Inferior parietal cortex (tissue), 1 donor: ENCODE measurements around the gene STK35.

Experiments
- DNase-seq: peaks from one replicate; pipeline ENCODE4 v3.0.0-alpha.2; 2016; ENCODE audit errors: extremely low spot score

Gene STK35

DNA sequence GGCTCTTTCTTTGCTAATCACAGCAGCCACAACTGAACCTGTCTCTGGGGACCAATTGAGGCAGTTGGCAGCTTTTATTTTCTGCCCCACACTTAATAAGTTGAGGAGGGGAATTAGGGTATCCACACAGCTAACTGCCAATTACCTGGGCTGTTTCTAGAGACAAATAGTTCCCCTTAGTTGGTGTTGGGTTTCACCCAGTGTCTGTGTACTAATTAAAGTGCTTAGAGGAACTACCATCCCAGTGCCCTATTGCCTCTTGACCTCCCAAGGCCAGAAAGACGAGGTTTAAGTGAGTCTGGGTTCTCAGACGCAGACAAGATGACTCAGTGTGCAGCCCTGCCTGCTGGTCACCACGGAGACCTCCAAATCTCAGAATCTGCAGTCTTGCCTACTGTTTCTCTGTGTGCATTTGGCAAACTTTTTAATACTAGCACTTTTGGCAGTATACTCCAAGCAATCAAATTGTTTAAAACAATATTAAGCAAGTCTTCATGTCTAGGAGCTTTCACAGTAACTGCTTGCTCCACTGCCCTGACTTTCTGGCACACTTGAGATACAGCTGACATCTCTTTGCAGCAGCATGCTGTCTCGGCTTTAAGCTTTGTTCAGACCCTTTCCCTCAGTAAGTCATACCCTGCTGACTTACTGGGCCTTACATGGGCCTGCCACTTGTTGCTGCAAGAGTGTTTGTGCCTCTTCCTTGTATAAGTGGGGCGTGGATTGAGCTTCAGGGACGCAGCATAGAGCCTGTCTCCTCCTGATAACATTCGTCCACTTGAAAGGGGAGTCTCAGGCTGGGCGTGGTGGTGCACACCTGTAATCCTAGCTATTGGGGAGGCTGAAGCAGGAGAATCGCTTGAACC is 31.9 kb downstream of the STK35 start:
- DNase-seq, result no peak

DNA sequence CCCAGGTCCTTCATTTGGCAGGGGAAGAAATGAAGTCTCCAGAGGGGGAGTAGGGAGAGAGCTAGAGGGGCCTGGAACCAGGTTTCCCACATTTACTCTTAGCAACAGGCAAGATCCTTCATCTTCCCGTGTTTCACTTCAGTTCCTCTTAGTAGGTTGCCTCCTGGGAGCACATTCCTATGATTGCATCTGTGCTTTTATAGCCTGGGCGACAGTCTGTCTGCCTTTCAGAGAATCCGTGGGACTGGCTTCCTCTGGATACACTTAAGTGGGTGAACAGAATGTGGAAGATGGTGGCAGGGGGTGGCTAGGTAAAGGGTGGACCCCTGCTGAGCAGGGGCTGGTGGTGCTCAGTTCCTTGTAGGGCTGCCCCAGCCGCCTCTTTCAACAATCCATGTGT is 33.4 kb downstream of the STK35 start:
- DNase-seq, result no peak

DNA sequence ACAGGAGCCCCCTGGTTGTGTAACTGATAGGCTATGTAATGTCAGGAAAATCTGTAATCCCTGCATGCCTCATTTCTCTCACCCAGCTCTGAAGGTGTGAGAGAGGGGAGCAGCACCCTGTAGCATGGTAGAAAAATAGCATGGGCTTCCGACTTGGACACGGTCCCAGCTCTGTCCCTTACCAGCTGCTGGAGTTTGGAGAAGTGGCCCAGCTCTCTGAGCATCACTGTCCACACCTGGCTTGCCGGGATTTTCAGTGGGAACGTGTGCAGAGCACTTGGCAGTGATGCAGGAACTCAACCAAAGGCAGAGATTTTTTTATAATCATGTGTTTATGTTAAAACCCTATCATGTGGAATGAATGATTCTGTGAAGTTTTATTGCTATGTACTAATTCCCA is 34.6 kb downstream of the STK35 start:
- DNase-seq, result peak; percentile 59

DNA sequence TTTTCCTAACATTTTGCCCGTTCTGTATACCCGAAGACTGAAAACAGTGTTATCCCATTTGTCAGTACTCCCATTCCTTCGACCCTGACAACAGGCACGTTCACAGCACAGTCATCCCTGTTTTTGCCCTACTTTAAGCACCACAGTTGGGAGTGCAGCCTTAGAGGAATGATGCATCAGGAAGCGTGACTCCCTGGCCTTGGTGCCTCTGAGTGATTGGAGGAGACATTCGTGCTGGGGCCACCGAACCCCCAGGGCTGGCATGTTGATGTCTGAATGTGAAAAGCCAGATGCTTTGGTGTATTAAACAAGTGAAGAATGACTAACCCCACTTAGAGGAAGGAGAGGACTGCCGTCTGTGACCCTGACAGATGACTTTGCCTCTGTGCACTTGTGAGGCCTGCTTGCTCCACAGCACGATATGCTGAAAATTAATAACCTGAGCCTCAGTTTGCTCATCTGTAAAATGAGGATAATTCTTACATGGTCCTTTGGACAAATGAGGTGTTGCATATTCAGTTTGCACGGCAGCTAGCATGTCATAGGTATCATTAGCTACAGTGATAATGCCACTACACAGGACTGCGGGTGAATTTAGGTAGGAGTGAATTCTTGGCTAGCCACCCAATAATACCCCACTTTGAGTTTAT is 36.0 kb downstream of the STK35 start:
- no peak for DNase-seq

DNA sequence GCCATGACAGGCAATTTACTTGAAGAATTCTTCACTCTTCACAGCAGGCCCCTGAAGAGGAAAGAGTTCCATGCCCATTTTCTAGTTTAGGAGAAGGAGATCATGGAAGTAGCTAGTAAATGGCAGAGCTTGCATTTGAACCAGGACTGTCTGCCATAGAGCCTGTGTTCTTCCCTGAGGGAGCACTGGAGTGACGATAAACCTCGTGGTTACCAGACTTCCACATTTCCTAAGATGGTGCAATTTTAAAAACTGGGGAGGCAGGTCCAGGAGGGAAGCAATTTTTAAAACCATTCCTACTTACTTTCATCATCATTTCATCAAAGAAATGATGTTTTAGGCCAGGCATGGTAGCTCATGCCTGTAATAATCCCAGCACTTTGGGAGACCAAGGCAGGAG is 36.8 kb downstream of the STK35 start:
- no peak for DNase-seq

DNA sequence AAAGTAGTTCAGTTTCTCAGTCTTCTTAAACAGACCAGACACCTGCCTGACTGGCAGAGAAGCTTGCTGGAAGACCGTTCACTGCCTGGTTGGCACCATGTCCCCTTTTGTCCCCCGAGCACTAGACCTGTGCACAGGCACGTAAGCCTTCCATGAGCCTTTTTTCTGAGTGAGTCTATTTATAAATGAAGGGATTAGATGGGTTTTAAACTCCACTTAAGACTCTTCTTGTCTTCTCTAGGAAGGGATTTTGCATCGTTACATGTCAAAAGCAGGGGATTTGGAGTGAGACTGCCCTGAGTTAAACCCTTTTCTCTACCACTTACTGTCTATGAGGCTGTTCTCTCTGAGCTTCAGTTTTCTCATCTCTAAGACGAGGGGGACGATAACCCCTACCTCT is 37.6 kb downstream of the STK35 start:
- DNase-seq, result no peak

DNA sequence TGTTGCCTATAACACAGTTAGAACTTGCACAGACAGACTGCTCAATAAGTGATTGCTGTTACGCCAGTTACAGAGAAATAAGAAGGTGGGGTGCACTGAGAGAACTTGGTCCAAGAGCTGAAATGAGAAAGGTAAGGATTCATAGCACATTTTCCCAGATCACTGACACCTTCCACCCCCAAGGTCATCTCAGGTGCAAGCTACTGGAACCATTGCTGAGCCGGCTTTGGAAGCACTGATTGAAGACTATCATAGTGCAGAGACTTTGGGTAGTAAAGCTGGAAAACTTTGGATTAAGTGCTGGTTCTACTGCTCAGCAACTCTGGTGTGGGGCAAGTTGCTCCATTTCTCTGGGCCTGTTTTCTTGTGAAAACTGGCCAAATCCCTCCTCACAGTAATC is 38.1 kb downstream of the STK35 start:
- no peak for DNase-seq

DNA sequence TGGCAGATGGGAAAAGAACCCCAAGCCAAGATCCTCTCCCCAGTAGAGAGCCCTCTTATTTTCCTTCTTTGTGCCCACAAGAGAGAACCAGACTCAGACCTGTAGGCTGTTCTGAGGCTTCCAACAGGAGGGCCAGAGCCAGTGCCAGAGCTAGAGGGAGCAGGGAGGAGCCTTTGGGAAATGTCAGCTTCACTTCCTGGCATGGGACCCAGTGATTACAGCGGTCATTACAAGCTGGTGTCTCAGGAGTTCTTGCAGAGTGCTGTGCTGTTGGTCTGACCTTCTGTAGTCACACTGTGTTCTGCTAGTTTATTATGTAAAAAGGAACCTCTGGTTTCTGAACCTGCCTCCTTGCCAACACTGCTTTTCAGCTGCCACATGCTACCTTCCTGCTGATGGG is 38.9 kb downstream of the STK35 start:
- no peak for DNase-seq

DNA sequence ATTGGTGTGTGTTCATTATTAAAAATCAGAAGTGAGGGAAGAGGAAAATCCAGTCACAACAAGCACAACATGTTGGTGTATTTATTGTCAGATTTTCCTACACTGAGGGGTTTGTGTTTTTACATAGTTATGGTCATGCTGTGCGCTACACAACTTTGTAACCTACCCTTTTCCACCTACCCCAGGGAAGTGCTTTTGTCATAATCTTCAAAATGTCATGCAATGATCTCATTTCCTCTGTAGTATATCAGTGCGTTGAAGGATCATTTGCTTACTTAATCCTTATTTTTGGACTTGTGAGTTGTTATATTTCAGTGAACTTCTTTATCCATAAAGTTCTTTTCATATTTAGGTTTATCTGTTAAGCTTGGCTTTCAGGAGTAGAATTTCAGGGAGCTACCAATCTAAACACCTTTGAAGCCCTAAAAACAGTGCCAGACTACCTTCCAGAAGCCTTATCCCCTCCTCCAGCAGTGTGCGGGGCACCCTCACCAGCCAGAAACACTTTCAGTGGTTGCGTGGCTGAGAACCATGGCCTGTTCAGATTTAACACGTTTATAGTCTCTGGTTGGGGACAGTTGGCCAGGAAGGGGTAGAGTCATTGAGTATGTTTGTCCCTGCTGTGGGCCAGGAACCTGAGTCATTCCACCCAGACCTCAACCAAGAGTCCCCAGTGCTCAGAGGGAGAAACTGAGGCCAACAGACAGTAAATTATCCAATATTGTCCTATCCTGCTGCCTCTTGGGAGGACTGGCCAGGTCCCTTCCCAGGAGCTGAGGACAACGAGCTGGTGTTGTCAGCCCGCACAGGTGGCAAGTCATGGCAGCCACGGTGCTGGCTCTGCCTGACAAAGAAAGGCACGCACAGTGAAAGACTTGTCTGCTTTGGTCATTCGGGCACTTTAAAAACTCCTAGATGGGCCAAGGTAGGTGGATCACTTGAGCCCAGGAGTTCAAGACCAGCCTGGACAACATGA is 40.3 kb downstream of the STK35 start:
- no peak for DNase-seq

DNA sequence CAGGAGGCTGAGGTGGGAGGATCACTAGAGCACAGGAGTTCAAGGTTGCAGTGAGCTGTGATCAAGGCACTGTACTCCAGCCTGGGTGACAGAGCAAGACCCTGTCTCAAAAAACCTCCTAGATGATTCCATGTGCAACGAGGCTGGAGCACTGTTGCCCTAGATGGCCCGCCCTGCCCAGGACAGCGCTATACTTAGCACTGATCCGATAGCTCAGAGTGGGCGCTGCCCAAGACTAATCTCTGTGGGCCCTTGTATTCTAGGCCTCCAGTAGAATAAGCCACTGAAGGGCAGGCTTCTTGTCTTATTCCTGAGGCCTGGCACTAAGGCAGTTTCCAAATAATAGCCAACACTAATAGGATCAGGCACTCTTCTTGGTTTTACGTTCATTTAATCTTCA is 41.0 kb downstream of the STK35 start:
- no peak for DNase-seq

DNA sequence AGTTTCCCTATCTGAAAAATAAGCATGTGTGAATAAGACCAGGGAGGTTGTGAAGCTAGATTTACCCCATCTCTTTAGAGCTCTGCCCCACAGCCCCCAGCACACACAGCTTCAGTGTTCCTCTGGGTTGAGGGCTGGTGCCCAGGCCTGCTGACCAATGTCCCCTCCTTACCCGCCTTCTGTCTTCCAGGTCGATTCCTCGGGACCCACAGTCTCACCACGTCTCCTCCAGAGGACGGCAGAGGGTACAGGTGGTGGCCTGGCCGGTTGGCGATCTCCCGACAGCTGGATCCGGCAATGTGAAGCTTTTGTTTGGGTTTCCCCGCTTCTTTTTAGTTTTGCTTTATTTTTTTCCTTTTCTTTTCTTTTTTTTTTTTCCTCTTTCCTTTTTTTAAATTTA is 42.0 kb downstream of the STK35 start:
- DNase-seq, result no peak

DNA sequence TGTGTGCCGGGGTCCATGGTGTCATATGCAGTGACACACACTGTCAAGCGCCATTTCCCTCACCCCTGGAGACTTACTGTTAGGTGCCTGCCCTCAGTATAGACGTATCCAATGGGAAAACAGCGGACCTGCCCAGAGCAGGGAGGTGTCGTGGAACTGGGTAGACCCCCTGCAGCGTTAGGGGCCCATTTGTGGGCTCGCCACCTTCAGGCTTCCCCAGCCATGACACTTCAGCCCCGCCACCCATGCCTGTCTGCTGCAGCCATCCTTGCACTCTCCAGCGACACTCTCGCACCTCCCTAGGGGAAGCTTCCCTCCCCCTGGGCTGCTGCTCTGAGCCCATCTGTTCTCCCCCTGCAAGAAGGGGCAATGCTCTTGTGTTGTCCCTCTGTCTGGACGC is 43.2 kb downstream of the STK35 start:
- DNase-seq, result no peak

DNA sequence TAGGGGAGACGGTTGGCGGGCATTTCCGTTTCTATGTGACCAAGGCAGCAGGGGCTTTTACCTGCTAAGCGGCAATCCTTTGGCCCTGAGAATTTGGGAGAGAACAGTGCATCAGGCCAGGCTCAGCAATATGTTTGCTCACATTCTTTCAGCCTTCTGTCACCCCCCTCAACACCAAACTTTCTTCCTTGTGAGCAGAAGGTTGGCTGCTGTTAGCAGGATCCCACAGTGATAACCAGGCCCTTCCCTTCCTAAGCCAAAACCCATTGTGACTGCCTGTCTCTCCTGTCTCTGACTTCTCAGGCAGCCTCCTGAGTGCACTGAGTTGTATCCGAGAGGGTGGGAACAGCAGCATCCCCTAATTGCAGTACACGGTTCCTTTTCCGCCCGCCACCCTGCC is 43.7 kb downstream of the STK35 start:
- no peak for DNase-seq

DNA sequence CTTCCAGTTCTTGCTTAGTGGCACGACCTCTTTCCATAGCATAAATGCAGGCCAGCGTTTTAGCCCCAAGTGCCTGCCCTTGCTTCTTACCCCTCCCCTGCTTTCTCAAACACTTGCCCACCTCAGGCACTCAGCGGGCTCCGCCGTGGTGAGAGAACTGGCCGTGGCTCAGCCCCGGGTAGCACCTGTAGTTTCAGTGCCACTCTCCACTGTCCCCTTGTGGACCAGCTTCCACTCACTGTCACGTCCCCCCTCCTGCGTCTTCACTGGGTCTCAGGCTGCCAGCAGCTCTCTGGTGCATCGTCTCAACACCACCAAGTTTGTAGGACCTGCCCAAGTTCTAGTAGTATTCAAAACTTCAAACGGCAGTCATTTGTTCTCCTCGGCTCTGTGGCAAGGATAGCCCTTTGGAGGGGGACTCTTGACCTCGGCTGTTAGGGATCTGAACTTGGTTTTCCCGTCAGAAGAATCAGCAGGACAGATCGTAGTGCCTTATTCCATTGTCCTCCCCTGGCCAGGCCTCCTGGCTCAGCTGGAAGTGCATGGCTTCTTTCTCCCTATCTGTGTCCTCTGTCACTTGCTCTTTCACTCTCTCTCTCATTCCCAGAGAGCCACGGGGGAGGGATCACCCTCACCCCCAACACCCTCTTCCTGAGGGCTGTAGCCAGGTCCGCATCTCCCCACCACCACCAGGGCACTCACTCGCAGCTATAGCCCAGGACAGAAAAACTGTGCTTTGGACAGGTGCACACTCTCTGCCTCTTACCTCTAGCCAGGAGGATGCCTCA is 44.6 kb downstream of the STK35 start:
- no peak for DNase-seq

DNA sequence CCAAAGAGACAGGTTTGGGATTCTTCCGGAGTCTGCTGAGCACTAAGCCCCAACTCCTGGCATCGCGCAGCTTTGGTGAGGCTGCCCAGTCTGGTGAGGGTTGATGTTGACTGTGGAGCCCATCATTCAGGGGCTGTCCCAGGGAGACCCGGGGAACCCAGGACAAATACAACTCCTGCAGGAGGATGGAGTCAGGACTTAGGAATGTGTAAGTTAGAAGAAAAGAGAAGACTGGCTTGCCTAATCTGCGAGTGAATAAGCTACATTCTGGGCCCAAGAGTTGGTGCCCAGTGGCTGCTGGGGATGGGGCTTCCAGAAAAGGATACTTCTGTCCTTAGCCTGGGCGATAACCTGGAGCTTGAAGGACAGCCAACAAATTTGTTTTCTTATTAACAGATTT is 47.9 kb downstream of the STK35 start:
- no peak for DNase-seq

DNA sequence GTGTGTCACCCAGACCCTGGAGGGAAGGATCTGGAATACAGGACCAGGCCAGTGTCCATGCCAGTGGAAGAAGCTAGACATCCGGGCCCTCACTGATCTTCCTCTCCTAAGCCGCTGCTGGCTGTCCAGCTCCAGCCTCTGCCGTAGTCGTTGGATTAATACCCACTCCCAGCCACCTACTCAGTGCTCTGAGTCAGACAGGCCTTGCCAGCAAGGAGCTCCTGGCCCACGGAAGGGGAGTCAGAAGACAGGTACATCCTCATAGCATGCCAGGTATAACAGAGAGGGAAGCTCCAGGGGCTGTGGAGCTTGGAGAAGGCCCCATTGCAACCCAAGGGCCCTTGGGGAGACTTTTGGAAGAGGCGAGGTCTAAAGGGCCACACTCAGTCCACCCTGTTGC is 49.0 kb downstream of the STK35 start:
- no peak for DNase-seq

DNA sequence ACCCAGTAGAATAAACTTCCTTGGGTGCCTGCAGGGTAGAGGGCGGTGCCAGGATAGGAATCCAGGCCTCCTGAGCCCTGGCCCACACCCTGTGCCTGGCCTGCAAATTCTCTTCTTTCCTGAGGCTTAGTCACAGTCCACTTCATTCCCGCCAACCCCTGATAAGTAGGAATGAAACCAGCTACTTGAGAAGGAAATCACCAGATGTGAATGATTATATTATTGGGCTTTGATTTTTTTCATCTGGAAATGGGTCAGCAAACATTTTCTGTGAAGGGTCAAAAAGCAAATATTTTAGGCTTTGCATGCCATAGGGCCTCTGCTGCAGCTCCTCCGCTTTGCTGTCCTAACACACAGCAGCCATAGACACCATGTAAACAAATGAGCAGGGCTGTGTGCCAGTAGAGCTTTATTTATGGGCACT is 50.2 kb downstream of the STK35 start:
- no peak for DNase-seq

DNA sequence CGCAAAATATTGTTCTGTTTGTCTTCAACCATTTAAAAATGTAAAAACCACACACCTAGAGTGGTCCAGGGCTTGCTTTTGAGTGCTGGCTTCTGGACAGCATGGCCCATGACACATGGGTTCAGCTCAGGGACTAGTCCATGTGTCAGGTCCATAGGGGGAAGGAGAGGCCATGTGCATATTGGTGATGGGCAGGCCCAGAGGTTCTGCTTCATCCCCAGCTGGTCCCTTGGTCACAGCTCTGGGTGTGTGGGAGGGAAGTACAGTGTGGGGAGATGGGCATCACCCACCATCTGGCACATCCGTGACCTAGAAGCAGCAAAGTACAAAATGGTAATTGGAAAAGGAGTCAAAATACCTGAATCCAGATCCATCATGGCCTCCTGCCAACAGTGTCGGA is 50.7 kb downstream of the STK35 start:
- DNase-seq, result no peak

DNA sequence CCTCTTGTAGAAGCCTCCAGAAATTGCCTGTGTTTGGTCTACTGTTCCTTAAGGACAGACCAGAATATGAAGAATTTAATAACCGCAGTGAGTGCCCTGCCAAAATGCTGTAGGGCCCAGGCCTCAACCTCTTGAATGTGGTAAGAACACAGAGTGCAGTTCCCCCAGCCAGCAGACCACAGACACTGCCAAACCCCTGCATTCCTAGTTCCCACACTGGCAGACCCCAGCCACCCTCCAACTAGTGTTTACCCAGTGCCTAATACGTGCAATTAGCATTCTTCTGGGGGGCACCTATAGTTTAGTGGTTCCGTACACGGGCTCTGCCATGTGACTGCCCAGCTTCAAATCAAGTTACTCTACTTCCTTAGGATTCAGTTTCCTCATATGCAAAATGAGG is 51.7 kb downstream of the STK35 start:
- DNase-seq, result no peak

DNA sequence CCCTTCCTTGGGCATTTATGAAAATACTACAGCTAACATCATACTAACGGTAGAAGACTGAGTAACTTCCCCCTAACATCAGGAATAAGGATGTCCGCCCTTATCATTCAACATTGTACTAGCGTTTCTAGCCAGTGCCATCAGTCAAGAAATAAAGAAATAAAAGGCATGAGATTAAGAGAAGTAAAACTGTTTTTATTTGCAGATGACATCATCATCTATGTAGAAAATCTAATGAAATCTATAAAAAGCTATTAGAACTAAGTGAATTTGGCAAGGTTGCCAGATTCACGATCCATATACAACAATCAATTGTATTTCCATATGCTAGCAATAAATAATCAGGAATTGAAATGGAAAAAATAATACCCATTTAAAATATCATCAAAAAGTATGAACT is 54.6 kb downstream of the STK35 start:
- DNase-seq, result no peak
